ENCODE measurements around the gene ZNF441. TPM values are rescaled to one million over a fixed set of nuclear protein-coding genes. Genes with fewer than 3 reads are reported as not detected.
"Not testable (repeated sequence)": the region's sequence is repeated elsewhere in the genome, so short reads cannot be mapped to it uniquely, and the experiment has no call there.

Gene ZNF441
- polyA plus RNA-seq, 3 donors = 14.2 to 16.9 (median 14.8) TPM

DNA sequence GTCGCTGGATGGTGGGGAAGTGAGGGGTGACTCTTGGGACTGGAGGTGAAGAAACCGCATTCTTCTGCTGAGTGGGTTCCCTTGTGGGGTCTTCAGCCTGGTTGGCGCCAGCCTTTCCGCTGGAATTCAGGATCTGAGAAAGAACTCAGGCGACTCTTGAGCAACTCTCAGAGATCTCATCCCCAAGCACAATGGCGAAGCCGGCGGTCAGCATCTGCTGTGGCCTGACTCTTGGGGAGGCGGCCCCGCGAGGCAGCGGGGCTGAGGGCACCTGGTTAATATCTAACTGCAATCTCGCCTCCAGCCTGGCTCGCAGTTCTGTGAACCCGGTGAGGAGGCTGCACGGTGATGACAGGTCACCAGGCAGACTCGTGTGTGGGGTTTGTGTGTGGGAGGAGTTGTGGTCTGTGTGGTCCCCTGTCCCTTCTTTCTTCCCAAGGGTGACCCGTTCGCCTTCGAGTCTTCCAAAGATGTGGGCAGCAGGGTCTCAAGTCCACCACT is 883 bp downstream of the ZNF441 start:
- peak; percentile 41 for DNase-seq

DNA sequence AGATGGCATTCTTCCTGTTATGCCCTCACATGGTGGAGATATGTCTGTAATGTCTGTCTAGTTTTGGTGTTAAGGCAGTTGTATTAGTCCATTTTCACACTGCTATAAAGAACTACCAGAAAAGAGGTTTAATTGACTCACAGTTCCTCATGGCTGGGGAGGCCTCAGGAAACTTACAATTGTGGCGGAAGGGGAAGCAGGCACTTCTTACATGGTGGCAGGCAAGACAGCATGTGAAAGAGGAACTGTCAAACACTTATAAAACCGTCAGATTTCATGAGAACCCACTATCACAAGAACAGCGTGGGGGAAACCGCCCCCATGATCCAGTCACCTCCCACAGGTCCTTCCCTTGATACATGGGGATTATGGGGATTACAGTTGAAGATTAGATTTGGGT is 3.2 kb downstream of the ZNF441 start:
- DNase-seq = no peak

DNA sequence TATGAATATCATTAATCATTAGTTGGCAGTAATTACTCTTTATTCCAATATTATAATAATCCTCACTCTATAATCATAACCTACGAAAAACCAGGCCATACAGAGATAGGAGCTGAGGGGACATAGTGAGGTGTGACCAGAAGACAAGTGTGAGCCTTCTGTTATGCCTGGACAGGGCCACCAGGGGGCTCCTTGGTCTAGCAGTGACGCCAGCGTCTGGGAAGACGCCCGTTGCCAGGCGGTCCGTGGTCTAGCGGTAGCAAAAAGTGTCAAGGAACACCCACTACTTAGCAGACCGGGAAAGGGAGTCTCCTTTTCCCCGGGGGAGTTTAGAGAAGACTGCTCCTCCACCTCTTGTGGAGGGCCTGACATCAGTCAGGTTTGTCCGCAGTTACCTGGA is 4.7 kb downstream of the ZNF441 start:
- not testable (repeated sequence) for DNase-seq

DNA sequence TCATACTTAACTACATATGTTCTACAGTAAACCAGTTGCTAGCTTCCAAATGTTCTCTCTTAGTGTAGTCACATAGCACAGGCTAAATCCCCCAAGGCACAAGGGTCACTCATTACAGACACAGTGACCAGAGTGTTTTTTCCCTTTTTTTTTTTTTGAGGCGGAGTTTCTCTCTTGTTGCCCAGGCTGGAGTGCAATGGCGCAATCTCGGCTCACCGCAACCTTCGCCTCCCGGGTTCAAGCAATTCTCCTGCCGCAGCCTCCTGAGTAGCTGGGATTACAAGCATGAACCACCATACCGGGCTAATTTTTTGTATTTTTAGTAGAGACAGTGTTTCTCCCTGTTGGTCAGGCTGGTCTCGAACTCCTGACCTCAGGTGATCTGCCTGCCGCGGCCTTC is 9.9 kb downstream of the ZNF441 start:
- DNase-seq = not testable (repeated sequence)

DNA sequence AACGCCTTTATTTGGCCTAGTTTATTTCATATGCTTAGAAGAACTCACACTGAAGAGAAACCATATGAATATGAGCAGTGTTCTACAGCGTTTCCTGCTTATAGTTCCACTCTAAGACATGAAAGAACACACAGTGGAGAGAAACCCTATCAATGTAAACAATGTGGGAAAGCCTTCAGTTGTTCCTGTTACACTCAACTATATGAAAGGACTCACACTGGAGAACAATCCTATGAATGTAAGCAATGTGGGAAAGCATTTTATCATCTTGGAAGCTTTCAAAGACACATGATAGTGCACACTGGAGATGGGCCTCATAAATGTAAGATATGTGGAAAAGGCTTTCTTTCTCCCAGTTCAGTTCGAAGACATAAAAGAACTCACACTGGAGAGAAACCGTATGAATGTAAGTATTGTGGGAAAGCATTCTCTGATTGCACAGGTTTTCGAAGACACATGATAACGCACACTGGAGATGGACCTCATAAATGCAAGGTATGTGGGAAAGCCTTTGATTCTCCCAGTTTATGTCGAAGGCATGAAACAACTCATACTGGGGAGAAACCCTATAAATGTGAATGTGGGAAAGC is 13.7 kb downstream of the ZNF441 start:
- DNase-seq = no peak

DNA sequence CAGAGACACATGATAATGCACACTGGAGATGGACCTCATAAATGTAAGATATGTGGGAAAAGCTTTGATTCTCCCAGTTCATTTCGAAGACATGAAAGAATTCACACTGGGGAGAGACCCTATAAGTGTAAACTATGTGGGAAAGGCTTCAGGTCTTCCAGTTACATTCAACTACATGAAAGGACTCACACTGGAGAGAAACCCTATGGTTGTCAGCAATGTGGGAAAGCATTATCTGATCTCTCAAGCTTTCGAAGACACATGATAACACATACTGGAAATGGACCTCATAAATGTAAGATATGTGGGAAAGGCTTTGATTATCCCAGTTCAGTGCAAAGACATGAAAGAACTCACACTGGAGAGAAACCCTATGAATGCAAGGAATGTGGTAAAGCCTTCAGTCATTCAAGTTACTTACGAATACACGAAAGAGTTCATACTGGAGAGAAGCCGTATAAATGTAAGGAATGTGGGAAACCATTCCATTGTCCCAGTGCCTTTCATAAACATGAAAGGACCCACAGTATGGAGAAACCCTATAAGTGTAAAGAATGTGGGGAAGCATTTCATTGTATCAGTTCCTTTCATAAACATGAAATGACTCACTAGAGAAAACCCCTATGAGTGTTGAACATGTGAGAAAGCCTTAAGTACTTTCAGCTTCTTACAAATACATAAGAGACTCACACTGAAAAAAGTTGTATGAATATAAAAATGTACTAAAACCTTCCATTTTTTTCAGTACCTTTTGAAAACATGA is 14.7 kb downstream of the ZNF441 start:
- DNase-seq = no peak

DNA sequence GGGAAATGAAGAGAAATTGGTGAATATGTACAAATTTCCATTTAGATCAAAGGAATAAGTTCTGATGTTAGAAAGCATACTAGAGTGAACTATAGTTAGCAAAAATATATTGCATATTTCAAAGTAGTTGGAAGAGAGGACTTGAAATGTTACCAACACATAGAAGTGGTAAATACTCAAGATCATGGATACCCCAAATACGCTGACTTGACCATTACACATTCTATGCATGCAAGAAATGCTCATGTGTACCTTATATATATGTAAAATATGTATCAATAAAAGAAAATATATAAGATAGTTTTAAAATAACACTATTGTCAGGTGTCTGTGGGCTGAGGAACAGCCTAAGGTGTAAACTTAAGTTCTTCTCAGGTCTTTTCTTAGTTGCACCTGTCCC is 17.0 kb downstream of the ZNF441 start:
- no peak for DNase-seq

DNA sequence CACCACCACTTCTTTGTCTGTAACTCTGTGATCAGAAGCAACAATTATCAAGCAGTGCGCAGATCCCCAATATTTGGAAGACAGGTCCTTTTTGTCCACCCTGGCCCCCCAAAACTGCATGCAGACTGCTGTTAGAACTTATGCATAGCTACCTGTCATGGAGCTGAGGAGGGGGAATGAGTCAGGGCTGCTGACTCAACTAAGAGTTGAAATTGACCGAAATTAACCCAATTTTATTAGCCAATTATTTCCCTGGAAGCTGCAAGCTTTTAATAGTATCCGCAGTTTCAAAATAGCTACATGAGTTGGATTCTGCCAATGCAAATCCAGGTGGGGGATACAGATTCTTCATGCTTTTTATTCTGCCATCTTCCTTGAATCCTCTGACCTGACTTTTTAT is 17.6 kb downstream of the ZNF441 start:
- DNase-seq = no peak

DNA sequence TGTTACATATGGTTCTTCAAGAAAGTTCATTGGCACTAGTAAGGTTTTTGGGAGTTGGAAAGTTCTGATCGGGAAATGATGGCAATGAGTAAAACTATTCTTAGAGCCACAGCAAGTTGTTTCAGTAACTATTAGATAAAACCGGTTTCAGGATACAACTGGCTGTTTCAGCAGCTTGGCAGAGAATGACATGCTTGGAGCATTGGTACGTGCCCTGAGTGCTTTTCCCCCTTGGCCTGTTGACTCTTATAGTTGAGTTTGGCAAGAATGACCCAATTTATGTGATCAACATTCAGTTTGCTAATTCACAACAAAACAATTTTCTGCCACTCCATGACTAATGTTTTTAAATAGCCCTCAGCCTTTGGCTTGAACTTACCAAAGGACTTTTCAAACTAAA is 20.7 kb downstream of the ZNF441 start:
- DNase-seq = no peak

DNA sequence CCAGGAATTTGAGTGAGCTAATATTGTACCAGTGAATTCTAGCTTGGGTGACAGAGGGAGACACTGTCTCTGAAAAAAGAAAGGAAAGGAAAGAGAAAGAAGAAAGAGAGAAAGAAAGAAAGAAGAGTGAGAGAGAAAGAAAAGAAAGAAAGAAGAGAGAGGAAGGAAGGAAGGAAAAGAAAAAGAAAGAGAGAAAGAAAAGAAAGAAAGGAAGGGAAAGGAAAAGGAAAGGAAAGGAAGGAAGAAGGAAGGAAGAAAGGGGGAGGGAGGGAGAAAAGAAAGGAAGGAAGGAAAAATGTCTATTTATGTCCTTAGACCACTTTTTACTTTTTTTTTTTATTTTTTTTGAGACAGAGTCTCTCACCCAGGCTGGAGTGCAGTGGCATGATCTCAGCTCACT is 26.1 kb downstream of the ZNF441 start:
- DNase-seq = no peak

DNA sequence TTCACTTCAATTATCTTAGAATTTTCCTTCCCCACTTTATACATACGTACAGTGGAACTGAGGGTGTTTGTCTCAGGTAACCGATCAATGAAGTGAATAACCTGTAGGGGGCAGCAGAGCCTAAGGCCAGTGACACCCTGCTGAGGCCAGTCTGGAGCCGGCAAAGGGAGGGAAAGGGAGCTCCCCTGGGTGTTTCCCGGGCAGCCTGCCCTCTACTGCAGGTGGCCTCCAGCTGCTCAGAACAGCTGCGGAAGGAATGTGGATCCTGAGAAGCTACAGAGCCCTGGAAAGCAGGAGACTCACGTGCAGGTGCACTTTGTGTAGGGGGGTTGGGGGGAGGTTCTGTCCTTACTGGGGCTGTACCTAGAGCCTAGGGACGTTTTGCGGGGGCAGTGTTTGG is 30.7 kb downstream of the ZNF441 start:
- peak; percentile 89 for DNase-seq

DNA sequence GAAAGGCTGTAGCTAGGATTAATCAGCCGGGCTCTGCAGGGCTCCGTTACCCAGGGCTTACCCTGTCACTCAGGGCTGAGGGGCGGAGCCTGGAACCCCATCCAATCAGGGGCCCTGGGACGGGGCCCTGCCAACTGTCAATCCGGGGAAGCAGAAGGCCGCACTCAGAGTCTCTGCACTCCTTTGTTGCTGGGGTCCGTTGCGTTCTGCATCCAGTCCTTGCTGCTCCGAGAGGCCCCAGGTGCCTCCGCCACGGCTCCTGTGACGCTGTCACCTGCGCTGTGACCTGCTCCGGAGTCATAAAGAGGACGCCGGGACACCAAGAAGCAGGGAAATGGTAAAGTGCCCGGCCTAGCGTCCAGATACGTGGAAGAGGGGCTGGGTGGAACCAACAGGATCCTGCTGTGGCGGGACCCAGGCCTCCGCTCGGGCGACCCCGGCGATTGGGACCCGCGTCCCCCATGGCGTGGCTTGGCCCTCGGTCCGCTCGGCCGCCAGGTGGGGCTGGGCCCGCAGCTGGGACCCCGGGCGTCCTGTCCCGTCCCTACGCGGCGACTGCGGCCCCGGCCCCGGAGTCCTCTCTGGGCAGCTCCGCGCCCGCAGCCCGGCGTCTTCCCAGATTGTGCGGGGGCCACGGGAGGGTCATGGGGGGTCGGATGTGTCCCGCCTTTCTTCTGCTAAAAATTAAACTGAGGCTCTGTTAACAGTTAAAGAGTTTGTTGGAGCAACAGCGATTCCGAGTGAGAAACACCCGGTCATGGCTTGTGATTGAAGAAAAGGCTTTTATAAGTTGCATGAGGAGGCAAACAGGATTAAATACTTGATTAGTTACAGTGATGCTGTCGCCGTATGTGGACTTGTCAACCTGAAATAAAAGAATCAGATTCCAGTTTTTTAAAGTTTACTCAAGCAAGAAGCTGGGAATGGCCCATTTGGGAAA is 31.9 kb downstream of the ZNF441 start, which contains the start of gene ZNF491:
Gene ZNF491 (plus strand): TSS at position 133 of the 940 bp plus-strand sequence. CDS start 7,431 bp downstream, outside the sequence.
- peak; percentile 93 for DNase-seq

DNA sequence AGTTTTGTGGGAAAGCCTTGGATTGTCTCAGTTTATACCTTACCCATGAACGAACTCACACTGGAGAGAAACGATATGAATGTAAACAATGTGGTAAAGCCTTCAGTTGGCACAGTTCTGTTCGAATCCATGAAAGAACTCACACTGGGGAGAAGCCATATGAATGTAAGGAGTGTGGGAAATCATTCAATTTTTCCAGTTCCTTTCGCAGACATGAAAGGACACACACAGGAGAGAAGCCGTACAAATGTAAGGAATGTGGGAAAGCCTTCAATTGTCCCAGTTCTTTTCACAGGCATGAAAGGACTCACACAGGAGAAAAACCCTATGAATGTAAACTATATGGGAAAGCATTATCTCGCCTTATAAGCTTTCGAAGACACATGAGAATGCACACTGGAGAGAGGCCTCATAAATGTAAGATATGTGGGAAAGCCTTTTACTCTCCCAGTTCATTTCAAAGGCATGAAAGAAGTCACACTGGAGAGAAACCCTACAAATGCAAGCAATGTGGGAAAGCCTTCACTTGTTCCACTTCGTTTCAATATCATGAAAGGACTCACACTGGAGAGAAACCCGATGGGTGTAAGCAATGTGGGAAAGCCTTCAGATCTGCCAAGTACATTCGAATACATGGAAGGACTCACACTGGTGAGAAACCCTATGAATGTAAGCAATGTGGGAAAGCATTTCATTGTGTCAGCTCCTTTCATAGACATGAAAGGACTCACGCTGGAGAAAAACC is 39.7 kb downstream of the ZNF441 start:
- DNase-seq = no peak

DNA sequence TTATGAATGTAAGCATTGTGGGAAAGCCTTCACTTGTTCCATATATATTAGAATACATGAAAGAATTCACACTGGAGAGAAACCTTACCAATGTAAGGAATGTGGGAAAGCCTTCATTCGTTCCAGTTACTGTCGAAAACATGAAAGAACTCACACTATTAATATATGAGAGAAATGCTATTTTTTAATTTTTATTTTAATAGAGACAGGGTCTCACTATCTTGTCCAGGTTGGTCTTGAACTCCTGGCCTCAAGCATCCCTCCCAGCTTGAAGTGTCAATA is 40.2 kb downstream of the ZNF441 start:
- no peak for DNase-seq

DNA sequence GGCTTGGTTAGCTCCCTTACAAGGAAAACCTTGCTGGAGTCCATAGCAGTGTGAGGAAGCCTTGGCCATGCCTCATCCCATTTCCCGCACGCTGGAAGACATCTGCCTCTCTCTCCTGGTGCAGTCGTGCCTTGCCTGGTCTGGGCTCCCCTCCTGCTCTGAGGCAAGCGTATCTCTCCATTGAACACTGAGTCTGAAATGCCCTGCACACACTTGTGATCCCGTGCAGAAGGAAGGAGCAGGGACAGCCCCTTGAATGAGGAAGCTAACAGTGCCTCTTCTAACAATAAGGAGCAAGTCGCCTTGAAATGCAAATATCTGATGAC is 46.9 kb downstream of the ZNF441 start:
- DNase-seq = no peak

DNA sequence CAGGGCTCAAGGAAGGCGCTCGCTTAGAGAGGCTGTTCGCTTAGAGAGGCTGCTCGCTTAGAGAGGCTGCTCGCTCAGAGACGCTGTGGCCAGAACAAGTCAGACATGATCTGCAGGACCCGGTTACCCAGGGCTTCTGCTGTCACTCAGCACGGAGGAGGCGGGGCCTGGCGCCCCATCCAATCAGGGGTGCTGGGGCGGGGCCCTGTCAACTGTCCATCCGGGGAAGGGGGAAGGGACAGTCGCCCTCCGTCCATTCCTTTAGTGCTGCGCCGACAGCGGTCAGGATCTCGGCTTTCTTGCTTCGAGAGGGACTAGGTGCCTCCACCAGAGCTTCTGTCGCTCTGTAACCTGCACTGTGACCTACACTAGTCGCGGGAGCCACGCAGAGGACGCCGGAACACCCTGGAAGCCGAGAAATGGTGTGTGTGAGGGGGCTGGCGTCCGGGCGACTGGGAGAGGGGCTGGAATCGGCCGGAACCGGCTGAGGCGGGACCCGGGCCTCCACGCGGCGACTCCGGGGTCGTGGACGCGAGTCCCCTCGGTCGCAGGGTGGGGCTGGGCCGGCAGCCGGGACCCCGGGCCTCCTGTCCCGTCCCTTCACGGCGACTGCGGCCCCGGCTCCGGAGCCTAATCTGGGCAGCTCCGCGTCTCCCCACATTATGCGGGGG is 47.4 kb downstream of the ZNF441 start, which contains the start of gene ZNF440:
Gene ZNF440 (plus strand): TSS at position 245 of the 671 bp plus-strand sequence. CDS start 175 bp downstream, at position 420.
- DNase-seq = peak; percentile 95

DNA sequence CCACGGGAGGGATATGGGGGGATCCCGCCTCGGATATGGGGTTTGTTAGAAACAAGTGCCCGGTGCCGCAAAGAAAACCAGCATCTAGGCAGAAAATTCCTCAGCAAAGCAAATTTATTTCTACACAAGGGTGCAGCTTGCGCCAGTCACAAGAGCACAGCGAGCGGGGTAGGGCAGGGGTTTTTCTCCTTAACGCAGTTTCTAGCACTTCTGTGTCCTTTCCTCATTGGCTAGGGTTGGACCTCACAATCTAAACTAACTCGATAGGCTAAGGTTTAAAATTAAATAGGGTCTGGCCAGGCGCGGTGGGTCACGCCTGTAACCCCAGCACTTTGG is 47.9 kb downstream of the ZNF441 start:
- peak; percentile 37 for DNase-seq

DNA sequence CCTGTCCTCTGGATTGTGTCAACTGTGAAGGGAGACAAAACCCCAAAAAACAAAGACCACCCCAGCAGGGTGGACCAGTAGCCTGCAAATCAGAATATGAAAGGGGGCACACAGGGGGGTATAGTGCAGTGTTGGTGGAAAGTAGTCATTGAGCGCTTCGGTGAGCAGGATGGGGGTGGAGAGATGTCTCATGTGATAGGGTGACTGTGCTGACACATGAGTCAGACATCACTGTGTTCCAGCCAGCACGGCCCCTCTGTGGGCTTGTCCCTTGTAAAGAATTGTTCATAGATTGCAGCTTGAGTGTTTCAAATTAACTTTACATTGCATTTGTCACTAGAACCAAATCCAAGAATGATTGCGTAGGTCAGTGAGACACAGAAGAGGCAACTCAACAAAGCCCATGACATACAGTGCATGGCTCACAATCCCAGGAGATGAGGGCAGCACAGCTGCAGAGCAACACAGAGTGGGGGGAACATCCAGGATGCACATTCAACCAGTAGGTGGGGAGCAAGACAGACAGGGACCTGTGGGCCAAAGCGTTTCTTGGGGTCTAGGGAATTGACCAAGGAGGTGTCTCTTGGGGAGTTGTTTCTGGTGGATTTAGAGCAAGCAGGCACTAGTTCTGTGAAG is 54.8 kb downstream of the ZNF441 start:
- no peak for DNase-seq

DNA sequence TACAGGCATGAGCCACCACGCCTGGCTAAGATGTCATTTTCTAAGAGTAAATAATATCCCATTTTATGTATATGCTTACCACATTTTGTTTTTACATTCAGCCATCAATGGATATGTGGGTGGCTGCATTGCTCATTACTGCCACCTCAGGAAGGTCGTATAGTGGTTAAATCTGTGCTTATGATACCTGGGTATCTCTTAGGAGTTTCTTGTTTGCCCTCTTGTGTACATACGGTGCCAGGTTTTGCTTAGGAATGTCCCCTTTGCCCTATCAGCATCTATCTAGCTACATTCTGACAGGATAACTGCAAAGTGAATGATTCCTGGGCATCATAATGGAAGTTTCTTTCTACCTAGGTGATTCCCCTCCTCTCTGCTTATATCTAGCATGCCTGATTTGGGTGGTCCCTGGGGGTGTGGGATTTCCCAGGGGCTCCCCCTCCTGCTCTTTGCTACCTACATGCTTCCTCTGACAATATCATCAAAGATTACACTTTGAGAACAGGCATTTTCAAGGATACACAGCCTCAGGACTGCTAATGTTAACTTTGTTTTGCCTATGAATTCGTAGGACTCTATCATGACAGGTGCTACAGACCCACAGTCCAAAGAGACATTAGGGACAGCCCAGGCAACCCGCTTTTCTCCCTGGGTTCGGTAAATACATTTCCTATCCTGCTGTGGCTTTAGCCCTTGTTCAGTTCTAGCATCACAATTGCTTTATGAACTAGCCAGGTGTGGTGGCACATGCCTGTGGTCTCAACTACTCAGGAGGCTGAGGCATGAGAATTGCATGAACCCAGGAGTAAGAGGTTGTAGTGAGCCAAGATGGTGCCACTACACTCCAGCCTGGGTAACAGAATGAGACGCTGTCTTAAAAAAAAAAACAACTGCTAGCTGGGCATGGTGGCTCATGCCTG is 62.4 kb downstream of the ZNF441 start:
- DNase-seq = not testable (repeated sequence)
